HEK293T (cell line): ENCODE measurements around the gene ACAT2.
"Not testable (repeated sequence)": the region's sequence is repeated elsewhere in the genome, so short reads cannot be mapped to it uniquely, and the experiment has no call there.

Experiments
- BHLHE40 ChIP-seq: fragments of 450-650 bp; IDR thresholded peaks from 2 replicates; pipeline ENCODE4 v1.6.1; 2016; ENCODE audit warnings: mild to moderate bottlenecking, moderate library complexity, borderline replicate concordance
- ELF4 ChIP-seq: fragments of 450-650 bp; IDR thresholded peaks from 2 replicates; pipeline ENCODE4 v1.6.1; 2017; ENCODE audit warnings: antibody characterized with exemption
- FOXM1 ChIP-seq: fragments of 450-650 bp; IDR thresholded peaks from 2 replicates; pipeline ENCODE4 v1.6.1; 2017; ENCODE audit warnings: mild to moderate bottlenecking, borderline replicate concordance
- SP1 ChIP-seq: fragments of 450-650 bp; IDR thresholded peaks from 2 replicates; pipeline ENCODE4 v1.6.1; 2017
- ZNF384 ChIP-seq: fragments of 450-650 bp; IDR thresholded peaks from 2 replicates; pipeline ENCODE4 v1.6.1; 2016
- TF ChIP-seq, protein P1 (sequence below): fragments of 450-650 bp; IDR thresholded peaks from 2 replicates; pipeline ENCODE4 v1.6.1; 2016

GRCh38 chr6:159794976-159795375 is 33.1 kb downstream of the ACAT2 start:
- TF ChIP-seq ZNF384, BHLHE40, ELF4, SP1, FOXM1: not testable (repeated sequence)
- TF ChIP-seq, protein P1, sequence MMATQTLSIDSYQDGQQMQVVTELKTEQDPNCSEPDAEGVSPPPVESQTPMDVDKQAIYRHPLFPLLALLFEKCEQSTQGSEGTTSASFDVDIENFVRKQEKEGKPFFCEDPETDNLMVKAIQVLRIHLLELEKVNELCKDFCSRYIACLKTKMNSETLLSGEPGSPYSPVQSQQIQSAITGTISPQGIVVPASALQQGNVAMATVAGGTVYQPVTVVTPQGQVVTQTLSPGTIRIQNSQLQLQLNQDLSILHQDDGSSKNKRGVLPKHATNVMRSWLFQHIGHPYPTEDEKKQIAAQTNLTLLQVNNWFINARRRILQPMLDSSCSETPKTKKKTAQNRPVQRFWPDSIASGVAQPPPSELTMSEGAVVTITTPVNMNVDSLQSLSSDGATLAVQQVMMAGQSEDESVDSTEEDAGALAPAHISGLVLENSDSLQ: not testable (repeated sequence)
